GM18909 (cell line): ENCODE measurements around the gene ARRDC2.
A peak's percentile ranks its signal among the peaks of the same experiment; 100 is the strongest.
"Not testable (repeated sequence)": the region's sequence is repeated elsewhere in the genome, so short reads cannot be mapped to it uniquely, and the experiment has no call there.

Experiments
- ATAC-seq: cut with Tn5 transposase; IDR thresholded peaks from one replicate; pipeline ENCODE4 v1.9.1; 2021; ENCODE audit warnings: mild to moderate bottlenecking; ENCODE audit not compliant: unreplicated experiment, poor library complexity

Gene ARRDC2

DNA sequence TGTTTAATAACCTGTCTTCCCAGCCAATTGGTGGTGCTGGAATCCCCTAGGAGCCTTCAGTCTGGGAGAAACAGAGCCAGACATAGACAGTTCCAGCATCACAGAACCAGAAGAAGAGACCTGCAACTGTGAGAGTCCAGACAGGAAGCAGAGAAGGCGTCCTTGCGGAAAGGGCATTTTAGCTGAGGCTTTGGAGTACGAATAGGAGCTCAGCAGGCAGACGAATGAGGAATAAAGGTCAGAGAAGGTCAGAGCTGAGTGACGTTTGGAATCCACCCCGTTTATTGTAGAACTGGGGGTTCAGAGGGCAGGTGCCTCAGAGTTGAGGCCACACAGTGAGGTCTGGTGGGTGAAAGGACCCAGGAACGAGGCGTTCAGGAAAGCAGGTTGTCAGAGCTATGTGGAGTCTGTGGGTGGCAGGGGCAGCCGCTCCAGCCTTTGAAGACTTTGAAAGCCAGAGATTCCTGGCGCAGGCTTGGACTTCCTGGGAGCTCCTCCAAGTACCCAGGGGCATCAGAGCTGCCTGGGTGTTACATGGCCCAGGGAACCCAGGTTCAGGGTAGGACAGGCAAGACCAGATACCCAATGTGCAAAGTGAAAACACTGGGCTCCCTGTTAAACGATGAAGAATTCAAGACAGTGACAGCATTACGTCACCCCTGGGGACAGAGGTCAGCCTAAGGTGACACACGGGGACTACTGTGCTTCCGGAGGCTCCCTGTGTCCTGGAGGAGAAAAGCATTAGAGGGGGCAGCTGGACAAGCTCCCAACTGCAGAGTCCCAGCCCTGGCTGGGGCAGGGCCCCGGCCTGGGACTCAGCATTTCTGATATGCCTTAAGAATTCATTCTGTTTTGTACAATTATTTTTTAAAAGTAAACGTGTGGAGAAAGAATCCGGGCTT lies 5.5 kb downstream of the ARRDC2 start:
- ATAC-seq: no peak

- no peak for ATAC-seq
Measured at GRCh38 chr19:18014197-18014596, 6.2 kb downstream of the ARRDC2 start.

GRCh38 chr19:18016209-18016910 lies 8.4 kb downstream of the ARRDC2 start:
- ATAC-seq: no peak

- ATAC-seq: no peak
Measured at GRCh38 chr19:18017275-18018083, 9.5 kb downstream of the ARRDC2 start.

- ATAC-seq: no peak
Measured at GRCh38 chr19:18020212-18021085, 12.5 kb downstream of the ARRDC2 start.

- ATAC-seq: no peak
Measured at GRCh38 chr19:18021121-18021755, 13.3 kb downstream of the ARRDC2 start.

GRCh38 chr19:18023622-18024251 lies 15.8 kb downstream of the ARRDC2 start:
- ATAC-seq: peak; percentile 35

DNA sequence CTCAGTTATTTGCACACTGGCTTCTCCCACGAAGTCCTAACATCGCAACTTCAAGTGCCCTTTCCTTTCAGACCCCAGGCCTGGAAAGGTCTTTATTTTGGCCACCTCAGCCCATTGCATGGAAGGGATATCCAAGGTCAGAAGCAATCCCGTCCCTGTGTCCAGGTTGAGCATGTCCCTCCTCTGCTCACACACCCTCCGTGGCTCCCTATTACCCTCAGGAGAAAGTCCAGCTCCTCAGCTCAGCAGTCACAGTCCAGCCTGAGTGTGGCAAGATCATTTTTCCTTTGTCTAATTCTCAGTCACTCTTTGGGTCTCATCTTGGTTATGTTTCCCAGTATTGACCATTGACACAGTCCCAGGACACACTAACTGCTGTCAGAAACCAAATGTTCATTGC lies 19.2 kb downstream of the ARRDC2 start:
- ATAC-seq: no peak

DNA sequence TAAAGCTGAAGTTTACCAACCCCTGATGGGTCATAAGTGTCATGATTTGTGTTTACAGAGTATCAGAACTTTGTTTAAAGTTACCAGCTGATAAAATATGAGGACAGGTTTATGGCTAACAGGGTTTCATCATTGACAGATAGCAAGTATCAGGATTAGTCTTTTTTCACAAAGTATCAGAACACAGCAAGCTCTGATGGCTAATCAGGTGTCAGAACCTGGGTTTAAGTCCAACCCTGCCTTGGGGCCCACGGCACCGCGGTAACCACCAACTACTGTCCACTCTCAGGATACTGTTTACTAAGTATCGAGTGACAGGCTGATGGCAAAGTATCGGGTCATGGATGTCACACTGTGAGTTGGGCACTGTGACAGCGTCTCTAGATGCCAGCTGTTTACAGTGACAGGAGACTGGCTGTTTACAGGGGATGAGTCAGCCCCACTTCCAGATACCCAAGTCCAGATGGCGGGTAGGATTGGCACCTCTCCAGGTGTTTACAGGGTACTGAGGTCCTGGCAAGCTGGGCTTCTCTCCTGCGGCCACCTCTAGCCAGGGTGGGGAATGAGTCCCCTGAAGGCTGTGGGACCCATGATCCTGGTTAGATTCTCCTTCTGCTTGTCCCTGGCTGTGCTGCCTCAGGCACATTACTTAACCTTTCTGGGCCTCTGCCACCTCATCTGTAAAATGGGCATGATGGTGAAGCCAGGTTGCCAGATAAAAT lies 21.8 kb downstream of the ARRDC2 start:
- no peak for ATAC-seq

DNA sequence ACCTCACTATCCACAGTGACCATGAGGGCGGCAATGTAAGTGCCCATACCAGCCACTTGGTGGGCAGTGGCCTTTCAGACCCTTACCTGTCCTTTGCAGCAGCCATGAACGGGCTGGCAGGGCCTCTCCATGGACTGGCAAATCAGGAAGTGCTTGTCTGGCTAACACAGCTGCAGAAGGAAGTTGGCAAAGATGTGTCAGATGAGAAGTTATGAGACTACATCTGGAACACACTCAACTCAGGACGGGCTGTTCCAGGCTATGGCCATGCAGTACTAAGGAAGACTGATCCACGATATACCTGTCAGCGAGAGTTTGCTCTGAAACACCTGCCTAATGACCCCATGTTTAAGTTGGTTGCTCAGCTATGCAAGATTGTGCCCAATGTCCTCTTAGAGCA lies 23.4 kb downstream of the ARRDC2 start:
- ATAC-seq: not testable (repeated sequence)

DNA sequence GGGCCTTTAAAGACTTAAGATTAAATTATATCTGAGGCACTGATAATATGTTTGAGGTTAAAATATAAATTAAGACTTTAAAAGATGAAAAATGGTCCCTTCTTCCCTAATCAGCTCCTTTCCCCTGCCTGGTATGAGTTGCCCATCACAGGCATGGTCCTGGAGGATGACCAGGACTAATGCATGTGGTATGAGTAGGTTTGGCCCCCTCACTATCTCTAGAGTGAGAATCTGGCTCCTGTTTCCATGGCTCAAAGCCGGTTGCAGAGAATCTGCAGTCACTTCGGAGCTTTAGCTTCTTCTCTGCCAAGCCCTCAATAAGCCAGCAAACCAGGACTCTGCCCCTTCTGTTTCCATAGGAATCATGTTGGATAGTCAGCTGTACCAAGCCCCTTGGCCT lies 24.1 kb downstream of the ARRDC2 start:
- ATAC-seq: not testable (repeated sequence)

- no peak for ATAC-seq
Measured at GRCh38 chr19:18041054-18041453, 33.1 kb downstream of the ARRDC2 start.

- no peak for ATAC-seq
Measured at GRCh38 chr19:18043676-18044075, 35.7 kb downstream of the ARRDC2 start.

- peak; percentile 94 for ATAC-seq
Measured at GRCh38 chr19:18044825-18045304, 36.9 kb downstream of the ARRDC2 start.

- no peak for ATAC-seq
Measured at GRCh38 chr19:18045307-18046050, 37.5 kb downstream of the ARRDC2 start.

- ATAC-seq: no peak
Measured at GRCh38 chr19:18046059-18046718, 38.2 kb downstream of the ARRDC2 start.

- no peak for ATAC-seq
Measured at GRCh38 chr19:18049385-18049784, 41.4 kb downstream of the ARRDC2 start.
